Muscle of back (tissue), 11 donors: ENCODE data around the gene LEMD3. TPM values are rescaled to one million over a fixed set of nuclear protein-coding genes. Genes with fewer than 3 reads are reported as not detected.

Experiments used
- DNase-seq, 3 donors: peaks; one replicate each; pipeline versions ENCODE4 v3.0.0 to v3.0.0-alpha.2; 2013
- polyA plus RNA-seq, 10 donors: library from polyadenylated mRNA; unstranded; fragments of 120-200 nt; gene quantifications; one replicate each; pipeline ENCODE4 v1.2.1, GENCODE V29; 2013; ENCODE audit not compliant: insufficient read length in 10 of 10

The LEMD3 gene
- polyA plus RNA-seq, 10 donors = 15.8 to 24.2 (median 19.8) TPM

DNA sequence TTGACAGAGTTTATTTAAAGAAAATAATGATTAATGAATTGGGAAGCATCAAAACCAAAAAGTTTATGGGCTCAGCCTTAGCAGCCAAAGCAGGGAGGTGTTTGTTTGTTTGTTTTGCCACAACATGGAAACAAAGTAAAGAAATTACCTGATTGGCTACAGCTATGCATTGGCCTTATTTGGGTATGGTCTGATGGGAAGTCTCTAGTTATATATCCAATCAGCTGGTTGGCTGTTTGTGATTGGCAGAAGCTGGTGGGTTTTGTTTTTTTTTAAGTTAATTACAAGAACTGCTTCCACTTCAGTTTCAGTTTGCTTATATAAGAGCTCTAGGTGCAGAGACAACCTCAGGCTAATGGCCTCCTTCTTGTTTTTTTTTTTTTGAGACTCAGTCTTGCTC, 4.6 kb upstream of the LEMD3 start:
- no peak for DNase-seq

DNA sequence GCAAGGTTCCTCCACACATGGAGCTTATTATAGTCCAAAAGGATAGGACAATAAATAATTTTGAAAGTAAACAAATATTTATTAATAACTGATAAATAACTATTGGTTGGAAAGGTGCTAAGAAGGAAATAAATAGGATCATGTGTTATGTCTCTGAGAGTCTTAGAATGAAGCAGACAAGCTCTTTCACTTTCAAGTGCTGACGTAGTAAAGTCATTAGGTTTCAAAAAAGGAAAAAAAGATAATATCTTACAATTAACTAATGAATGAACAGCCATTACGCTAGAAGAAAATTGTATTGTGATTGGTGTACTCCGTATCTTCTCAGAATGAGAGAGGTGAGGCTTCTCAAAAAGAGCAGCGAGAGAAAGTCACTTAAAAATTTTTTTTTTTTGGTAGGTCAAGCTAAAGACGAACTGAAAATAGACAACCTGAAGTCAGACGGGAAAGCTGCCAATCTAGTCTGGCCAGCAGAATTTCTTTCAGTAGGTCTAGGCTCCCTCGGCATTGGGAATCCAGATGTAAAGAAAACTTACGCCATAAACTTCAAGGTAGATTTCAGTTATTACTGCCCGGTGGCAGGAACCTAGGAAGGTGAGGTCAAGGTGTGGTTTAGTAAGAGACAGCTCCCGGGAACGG, 583 bp upstream of the LEMD3 start:
- no peak for DNase-seq

DNA sequence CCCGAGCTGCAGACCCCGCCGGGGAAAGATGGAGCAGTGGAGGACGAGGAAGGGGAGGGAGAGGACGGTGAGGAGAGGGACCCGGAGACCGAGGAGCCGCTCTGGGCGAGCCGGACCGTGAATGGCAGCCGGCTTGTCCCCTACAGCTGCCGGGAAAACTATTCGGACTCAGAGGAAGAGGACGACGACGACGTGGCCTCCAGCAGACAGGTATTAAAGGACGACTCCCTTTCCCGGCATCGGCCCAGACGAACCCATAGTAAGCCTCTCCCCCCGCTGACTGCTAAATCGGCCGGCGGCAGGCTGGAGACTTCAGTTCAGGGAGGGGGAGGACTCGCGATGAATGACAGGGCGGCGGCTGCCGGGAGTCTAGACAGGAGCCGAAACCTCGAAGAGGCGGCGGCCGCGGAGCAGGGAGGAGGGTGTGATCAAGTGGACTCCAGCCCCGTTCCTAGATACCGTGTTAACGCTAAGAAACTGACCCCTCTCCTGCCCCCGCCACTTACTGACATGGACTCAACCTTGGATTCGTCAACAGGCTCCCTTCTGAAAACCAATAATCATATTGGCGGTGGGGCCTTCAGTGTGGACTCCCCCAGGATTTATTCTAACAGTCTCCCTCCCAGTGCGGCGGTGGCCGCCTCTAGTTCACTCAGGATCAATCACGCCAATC, 962 bp downstream of the LEMD3 start:
- DNase-seq = peak; percentile 36 to 84 (median 59)

DNA sequence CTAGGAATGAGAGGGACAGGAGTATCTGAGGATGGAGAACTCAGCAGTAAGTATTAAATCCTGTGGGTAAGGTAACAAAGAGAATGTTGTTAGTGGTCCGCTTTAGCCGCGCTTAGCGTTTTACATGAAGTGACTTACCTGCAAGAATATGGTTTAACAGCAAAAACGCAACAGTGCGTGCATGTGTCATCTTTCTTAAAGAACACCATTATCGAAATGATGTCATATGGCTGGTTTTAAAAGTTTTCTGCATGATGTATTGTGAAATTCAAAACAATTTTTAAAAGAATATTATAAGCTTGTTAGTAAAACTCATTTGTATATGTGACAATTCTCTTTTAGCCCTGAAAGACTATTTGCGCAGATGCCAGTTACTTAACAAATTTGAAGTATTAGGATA, 1.7 kb downstream of the LEMD3 start:
- DNase-seq = no peak

DNA sequence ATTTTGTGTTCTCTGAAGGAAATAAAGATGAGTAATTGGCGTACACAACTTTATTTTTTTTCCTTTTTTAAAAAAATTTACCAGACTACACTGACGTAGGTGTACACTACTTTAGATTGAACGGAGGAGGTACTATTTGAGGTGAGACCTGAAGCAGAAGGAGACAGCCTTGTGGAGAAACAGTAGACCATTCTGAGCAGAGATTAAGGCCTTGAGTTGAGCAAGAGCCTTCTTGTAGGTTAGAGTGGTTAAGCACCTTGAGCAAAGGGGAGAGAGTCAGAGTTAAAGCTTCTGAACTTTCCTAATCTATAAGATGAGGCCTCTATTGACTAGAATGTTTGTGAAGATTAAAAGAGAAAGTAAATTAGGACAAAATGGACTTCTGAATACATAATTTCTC, 2.5 kb downstream of the LEMD3 start:
- no peak for DNase-seq

DNA sequence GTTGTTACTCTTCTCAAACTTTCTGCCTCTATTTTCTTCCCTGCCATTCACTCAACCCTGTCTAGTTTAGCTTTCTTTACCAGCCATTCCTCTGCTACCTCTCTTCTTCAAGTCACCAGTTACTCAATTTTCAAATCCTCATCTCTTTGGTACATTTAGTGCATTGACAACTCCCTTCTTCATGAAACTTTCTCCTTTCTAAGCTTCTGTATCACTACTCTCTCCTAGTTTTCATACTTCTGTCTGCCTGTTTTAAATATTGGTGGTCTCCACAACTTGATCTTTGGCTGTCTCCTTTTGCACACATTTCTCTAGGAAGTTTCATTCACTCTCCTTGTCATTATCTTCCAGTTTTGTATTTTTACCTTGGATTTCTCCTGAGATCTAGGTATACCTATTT, 6.0 kb downstream of the LEMD3 start:
- DNase-seq = no peak

DNA sequence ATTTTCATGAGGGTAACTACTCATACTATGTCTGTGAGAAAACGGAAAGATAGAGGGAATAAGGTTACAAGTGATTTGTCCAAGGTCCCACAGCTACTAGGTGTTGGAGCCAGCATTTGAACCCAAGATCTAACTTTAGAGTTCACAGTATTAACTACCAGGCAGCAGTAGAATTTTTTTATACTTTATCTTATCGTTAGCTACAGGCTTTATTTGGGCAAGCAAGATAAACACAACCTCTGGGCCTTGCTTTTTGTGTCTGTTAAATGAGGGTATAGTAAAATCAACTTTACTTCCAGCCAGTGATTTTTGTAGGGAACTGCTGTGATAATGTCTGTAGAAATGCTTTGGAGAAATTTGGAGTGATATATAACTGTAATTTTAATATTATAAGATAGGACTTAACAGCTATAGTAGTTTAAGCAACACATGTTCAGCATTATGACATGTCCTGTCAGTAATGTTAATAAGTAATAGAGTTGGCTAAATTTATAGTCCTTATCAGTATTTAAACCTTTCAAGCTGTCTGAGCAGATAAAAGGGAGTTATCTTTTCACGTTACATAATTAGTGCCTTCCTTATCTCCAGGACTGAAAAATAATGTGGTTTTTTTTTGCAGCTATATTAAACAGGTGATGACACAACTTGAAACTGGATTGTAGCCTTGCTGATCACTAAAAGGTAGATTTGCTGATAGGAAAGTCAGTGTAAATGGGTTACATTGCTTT, 12.8 kb downstream of the LEMD3 start:
- no peak for DNase-seq

DNA sequence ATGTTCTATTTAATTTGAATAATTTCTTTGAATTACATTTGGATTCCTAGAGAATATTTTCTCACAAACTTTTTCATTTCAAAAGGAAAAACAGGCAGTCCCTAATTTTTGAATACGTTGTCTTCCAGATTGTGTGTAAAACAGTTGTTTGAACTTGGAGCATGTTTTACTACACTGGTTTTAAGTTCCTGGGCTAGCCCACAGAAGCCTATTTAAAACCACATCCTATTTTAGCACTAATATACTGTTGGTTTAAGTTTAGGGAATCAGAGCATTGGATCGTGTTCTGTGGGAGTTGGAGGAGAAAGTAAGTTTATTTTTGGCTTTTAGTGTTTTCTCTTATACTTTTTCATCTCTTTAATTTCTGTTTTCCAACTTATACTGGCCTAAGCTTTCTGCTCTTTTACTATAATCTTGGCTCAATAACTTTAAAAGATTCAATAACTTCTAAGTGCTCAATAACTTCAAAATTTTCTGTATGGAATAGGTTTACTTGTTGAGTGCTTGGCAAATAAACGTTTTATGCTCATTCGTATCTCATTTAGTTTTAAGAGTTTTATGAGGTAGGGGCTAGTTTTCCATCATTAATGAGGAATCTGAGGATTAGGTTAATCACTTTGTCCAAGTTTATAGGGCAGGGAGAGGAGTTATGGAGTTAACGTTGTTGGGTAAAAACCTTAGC, 14.9 kb downstream of the LEMD3 start:
- DNase-seq = no peak

DNA sequence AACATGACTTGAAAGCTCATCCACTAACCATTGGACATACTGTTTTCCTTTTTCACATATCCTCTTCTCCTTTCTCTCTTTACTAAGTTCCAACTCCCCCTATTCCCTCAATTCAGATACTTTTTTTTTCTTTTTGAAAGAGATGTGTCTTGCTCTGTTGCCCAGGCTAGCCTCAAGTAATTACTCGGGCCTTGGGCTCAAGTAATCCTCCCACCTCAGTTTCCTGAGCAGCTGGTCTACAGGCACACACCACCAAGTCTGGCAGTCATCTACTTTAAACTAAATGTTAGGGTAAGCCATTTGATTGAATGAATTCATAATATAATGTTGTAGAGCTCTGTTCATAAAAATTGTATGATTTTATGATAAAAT, 15.5 kb downstream of the LEMD3 start:
- DNase-seq = no peak

DNA sequence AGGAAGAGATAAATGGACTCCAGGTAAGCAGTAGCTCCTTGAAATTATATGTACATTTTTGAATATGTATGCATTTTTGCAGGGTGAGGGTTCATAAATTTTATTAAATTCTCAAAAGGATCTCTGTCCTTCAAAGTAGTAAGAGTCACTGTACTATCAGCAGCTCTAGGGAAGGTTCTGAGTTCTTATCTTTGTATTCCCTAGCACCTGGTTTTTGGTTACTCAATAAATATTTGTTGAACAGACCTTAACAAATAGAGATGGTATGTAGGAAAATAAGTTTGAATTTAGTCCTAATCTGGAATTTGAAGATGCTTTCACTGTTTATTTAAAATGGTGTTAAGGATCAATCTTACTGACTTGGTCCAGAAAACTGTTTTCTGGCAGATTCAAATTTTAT, 18.3 kb downstream of the LEMD3 start:
- DNase-seq = no peak

DNA sequence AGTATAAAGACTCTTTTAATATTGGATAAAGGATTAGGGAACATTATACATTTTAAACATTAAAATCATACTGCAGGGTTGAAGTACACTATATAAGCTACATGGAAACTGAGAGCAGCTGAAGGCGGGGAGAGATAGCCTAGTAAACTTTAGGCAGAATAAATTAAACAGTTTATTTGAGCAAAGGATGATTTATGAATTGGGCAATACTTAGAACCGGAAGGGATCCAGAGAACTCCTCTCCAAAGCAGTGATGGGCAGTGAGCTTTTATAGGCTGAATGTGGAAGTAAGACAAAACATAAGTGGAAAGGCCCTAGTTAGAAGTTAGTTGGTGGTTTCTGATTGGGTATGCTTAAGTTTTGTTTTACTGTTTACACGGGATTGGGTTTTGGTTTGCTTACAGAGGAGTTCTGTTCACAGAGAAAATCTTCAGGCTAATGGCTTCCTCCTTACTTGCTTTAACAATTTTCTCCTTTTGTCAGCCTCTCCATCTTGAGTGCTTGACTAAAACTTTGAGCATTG, 18.9 kb downstream of the LEMD3 start:
- no peak for DNase-seq

DNA sequence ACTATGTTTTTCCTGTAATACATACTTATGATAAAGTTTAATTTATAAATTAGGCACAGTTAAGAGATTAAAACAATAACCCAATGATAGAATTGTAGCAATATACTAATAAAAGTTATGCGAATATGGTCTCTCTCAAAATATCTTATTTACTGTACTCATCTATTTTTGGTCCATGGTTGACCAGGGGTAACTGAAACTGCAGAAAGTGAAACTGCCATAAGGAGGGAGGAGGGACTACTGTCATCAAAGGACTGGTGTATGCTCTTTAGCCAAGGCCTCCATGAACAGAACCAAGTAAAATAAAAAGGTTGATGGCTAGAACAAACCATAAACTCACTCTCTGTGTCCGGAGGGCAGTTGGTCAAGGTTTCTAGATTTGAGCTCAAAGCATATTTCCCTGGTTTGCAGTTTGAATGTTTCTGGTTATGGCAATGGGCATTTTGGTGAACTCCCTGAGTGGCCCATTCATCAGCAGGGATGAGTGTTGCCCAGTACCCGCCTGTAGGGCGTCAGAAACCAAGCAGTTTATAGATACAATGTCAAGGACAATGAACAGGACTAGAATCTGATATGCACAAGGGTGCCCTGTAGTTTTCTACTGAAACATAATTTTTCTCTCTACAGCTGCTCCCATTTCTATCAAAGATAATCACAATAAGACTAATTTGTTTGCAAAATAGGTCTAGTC, 19.8 kb downstream of the LEMD3 start:
- DNase-seq = no peak

DNA sequence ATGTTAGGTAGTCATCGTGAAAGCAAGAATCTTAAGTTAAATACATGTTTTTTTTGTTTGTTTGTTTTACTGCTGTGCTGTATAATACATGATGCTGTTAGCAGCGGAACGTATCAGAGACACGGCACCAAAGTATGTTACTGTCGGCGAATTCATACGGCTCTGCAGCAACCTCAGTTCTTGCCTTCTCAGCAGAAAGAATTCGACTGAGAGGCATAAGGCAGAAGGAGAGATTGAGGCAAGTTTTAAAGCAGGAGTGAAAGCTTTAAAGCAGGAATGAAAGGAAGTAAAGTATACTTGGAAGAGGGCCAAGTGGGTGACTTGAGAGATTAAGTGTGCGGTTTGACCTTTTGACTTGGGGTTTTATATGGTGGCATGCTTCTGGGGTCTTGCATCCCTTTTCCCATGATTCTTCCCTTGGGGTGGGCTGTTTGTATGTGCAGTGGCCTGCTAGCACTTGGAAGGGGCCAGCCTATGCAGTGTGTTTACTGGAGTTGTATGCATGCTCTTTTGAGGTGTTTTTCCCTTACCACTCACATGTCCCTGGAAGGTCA, 23.7 kb downstream of the LEMD3 start:
- DNase-seq = no peak

DNA sequence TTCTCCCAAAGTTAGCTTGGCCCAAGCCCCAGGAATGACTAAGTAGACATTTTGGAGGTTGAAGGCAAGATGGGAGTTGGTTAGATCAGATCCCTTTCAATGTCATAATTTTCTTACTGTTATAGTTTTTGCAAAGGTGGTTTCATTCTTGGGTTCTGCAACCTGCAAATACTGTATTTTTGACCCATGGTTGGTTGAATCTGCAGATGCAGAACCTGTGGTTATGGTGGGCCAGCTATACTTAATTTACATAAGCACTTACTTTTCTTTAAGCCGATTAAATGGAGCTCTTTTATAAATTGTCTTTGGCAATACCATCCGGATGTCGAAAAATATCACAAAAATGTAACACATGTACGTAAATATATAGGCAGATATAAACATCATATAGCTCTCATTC, 25.6 kb downstream of the LEMD3 start:
- DNase-seq = no peak

DNA sequence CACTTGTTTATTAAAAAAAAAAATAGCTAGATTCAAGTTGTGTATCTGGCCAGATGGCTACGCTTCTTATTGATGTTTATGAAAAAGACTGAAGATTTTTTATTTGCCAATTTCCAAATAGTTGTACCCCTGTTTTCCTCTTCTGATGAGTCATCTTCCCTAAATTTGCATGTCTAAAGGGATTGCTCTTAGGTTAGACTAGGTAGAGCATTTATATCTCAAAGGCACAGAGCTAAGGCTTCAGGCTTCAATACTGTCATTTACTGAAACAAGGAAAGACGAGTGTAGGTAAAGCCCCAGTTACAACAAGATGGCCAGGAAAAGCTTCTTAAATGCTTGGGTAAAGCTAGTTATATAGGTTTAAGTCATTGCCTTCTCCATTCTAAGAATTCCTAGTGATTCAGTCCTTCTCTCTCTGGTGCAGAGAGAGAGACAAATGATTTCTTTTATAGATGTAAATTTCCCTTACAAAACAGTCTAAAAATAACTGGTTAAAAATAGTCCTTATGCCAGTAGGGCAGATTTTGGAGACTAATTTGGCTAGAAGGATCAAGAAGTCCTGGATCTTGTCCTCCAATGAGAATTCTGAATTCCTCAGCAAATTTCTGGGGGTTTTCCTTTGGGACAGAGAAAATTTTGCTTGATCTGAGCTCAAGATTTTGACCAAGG, 26.1 kb downstream of the LEMD3 start:
- DNase-seq = no peak

DNA sequence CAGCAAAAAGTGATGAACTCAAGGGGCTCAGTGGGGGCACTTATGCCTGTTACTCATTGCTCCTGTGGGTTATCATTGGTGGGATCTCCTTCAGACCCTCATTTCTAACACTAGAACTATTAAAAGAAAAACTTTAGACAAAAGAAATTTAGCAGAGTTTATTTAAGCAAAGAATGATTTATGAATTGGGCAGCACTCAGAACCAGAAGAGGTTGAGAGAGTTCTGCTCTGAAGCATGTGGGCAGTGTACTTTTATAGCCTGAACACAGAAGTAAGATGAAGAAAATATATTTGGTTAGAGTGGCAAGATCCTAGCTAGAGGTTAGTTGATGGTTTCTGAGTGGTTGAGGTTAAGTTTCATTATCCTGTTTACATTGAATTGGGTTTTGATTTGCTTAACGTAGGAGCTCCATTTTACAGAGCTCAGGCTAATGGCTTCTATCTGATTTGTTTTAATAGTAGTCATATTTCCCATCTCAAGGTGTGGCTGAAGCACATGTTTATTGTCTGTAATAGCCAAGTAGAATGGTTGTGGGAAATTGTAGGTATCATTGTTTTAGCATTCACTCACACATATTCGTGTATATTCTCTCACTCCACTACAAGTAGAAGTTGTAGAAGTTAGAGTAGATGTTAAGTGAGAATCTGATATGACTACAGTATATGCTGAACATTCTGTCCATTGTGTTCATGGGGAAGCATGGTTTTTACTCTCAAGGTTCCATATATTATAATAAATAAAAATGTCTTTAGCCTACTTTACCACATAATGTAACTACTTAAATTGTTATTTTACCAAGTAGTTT, 27.6 kb downstream of the LEMD3 start:
- no peak for DNase-seq

DNA sequence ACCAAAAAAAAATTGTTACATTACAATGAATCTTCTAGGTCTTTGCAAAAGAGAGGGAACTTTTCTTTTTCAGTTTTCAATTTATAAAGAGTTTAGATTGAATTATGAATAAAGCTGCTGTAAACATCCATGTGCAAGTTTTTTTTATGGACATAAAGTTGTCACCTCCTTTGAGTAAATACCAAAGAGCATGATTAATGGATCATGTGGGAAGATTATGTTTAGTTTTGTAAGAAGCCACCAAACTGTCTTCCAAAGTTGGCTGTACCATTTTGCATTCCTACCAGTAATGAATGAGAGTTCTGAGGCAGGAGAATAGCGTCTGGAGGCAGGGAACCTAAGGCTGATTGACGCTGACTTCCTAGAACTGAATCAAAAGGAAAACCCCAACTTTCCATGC, 30.2 kb downstream of the LEMD3 start:
- DNase-seq = no peak

DNA sequence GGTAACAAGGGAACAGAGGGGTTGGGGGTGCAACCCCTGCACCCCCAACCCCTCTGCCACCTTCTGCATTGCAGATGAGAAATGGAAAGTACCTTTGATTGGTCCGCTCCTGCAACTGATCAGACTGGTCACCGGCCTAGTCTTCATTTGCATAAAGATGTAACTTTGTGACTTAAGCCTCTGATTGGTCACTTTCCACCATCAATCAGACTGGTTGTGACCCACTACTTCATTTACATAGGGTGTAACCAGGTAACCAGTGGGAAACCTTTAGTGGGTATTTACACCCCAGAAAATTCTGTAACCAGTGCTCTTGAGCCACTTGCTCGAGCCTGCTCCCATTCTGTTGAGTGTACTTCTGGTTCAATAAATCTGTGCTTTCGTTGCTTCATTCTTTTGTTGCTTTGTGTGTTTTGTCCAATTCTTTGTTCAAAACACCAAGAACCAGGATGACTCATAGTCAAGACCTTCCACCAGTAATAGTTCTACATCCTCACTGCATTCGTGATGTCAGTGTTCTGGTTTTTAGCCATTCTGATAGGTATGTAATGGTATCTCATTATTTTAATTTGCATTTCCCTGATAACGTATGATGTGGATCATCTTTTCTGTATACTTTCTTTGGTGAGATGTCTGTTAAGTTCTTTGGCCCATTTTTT, 30.8 kb downstream of the LEMD3 start:
- no peak for DNase-seq

DNA sequence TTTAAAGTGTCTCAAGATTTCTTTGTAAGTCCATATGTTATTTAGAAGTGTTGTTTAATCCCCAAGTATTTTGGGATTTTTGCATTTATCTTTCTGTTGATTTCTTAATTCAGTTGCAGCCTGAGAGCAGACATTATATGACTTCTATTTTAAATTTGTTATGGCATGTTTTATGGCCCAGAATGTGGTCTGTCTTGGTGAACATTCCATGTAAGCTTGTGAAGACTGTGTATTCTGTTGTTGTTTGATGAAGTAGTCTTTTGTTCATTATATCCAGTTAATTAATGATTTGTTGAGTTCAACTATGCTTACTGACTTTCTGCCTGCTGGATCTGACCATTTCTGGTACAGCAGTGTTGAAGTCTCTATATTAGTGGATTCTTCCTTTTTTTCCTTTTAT, 34.0 kb downstream of the LEMD3 start:
- no peak for DNase-seq
